HCT116 (cell line): ENCODE measurements around the gene MAP3K20. TPM values are rescaled to one million over a fixed set of nuclear protein-coding genes. Genes with fewer than 3 reads are reported as not detected.

Experiments
- ATAC-seq: fragments of 200-7000 bp; cut with Tn5 transposase; 2 replicates; pipeline ENCODE4 v1.9.1; 2020; ENCODE audit warnings: mild to moderate bottlenecking, moderate library complexity
- BruUV-seq: library from RNA; stranded (reverse); fragments of 400-500 nt; replicated peaks from 2 replicates; lab custom pipeline; 2021; lab: Mats Ljungman, UMichigan
- CTCF ChIA-PET: fragments of 300-600 bp; sonication (Branson Sonifier 250); formaldehyde crosslinking; loops from one replicate; lab custom pipeline; 2021; ENCODE audit warnings: antibody characterized with exemption; lab: Charles Lee
- POLR2A ChIA-PET: fragments of 300-600, 350-600 bp; sonication (Branson Sonifier 250); formaldehyde crosslinking; loops from one replicate; lab custom pipeline; 2021; ENCODE audit warnings: antibody characterized with exemption; lab: Charles Lee
- RAD21 ChIA-PET, 2 experiments: fragments of 300-600 bp; sonication (Branson Sonifier 250); formaldehyde crosslinking; loops; one replicate each; lab custom pipeline; 2023; ENCODE audit warnings: low total read pairs in 2 of 2; ENCODE audit not compliant: uncharacterized antibody in 2 of 2, unreplicated experiment in 2 of 2, low non-redundant PET in 1 of 2; lab: Charles Lee
- DNase-seq: peaks from one replicate; pipeline ENCODE4 v3.0.0-alpha.2; 2010; ENCODE audit warnings: low read depth, low spot score
- H2AFZ ChIP-seq: fragments of 200-600 bp; shearing (Covaris generic), sonication (generic); 2 replicates; pipeline ENCODE4 v1.6.1; 2017; ENCODE audit warnings: low read depth, mixed run types, mixed read lengths, antibody characterized with exemption, low read length; ENCODE audit not compliant: poor library complexity, severe bottlenecking
- H3K27ac ChIP-seq: 2 replicates; pipeline ENCODE4 v1.5.1; 2012; ENCODE audit warnings: low read depth, low read length
- H3K27me3 ChIP-seq: fragments of 200-600 bp; sonication (generic); 2 replicates; pipeline ENCODE4 v1.6.1; 2016; ENCODE audit warnings: mixed run types, low read length, mixed read lengths; ENCODE audit not compliant: insufficient read depth
- H3K36me3 ChIP-seq, 2 experiments: fragments of 200-500 bp in 1 of 2; fragments of 200-600 bp in 1 of 2; sonication (Bioruptor generic) in 1 of 2; sonication (generic) in 1 of 2; 2 replicates each; pipeline versions ENCODE4 v1.5.1 to v1.6.1; 2014 to 2016; ENCODE audit warnings: low read length in 2 of 2, inconsistent platforms in 1 of 2, mixed read lengths in 1 of 2, mixed run types in 1 of 2; ENCODE audit not compliant: insufficient read depth in 2 of 2, control insufficient read depth in 1 of 2
- H3K4me1 ChIP-seq, 2 experiments: fragments of 200-600 bp in 1 of 2; sonication (generic) in 1 of 2; 2 replicates each; pipeline versions ENCODE4 v1.5.1 to v1.6.1; 2012 to 2017; ENCODE audit warnings: low read length in 2 of 2, inconsistent platforms in 1 of 2, mild to moderate bottlenecking in 1 of 2, mixed read lengths in 1 of 2, mixed run types in 1 of 2, moderate library complexity in 1 of 2; ENCODE audit not compliant: insufficient read depth in 2 of 2, control insufficient read depth in 1 of 2
- H3K4me2 ChIP-seq: fragments of 200-600 bp; sonication (generic); 2 replicates; pipeline ENCODE4 v1.6.1; 2017; ENCODE audit warnings: mixed run types, low read length, mixed read lengths
- H3K4me3 ChIP-seq, 2 experiments: fragments of 200-600 bp in 1 of 2; sonication (generic) in 1 of 2; replicated peaks in 1 of 2; 2 replicates each; pipeline ENCODE4 v1.5.1; 2011 to 2016; ENCODE audit warnings: low read length in 2 of 2, control low read depth in 1 of 2, low read depth in 1 of 2, mild to moderate bottlenecking in 1 of 2, mixed read lengths in 1 of 2, mixed run types in 1 of 2
- H3K79me2 ChIP-seq: fragments of 200-600 bp; sonication (generic); 2 replicates; pipeline ENCODE4 v1.6.1; 2017; ENCODE audit warnings: mild to moderate bottlenecking, mixed run types, low read length, moderate library complexity, mixed read lengths; ENCODE audit not compliant: insufficient read depth
- H3K9ac ChIP-seq: fragments of 200-600 bp; sonication (generic); 2 replicates; pipeline ENCODE4 v1.6.1; 2016; ENCODE audit warnings: low read length, mixed read lengths
- H3K9me2 ChIP-seq: fragments of 200-600 bp; sonication (generic), shearing (Covaris generic); 2 replicates; pipeline ENCODE4 v1.6.1; 2017; ENCODE audit warnings: mixed run types, mild to moderate bottlenecking, moderate library complexity; ENCODE audit not compliant: insufficient read depth
- H3K9me3 ChIP-seq, 2 experiments: fragments of 200-500 bp in 1 of 2; fragments of 200-600 bp in 1 of 2; sonication (Bioruptor generic) in 1 of 2; sonication (generic) in 1 of 2; 2 replicates each; pipeline ENCODE4 v1.6.1; 2014 to 2017; ENCODE audit warnings: low read length in 2 of 2, mixed read lengths in 2 of 2, inconsistent platforms in 1 of 2, low read depth in 1 of 2, mild to moderate bottlenecking in 1 of 2, mixed run types in 1 of 2, moderate library complexity in 1 of 2; ENCODE audit not compliant: control insufficient read depth in 1 of 2, insufficient read depth in 1 of 2
- H4K20me1 ChIP-seq: fragments of 200-600 bp; sonication (generic), shearing (Covaris generic); 2 replicates; pipeline ENCODE4 v1.6.1; 2017; ENCODE audit warnings: mixed run types, mild to moderate bottlenecking, moderate library complexity; ENCODE audit not compliant: insufficient read depth
- ATF3 ChIP-seq: IDR thresholded peaks from 2 replicates; pipeline ENCODE4 v1.6.1; 2012
- CBX3 ChIP-seq: IDR thresholded peaks from 2 replicates; pipeline ENCODE4 v1.6.1; 2012; ENCODE audit warnings: low read depth
- CEBPB ChIP-seq: IDR thresholded peaks from 2 replicates; pipeline ENCODE4 v1.6.1; 2012; ENCODE audit warnings: low read depth
- ELF1 ChIP-seq: IDR thresholded peaks from 2 replicates; pipeline ENCODE4 v1.6.1; 2012; ENCODE audit warnings: low read depth, borderline replicate concordance
- FOSL1 ChIP-seq: IDR thresholded peaks from 2 replicates; pipeline ENCODE4 v1.6.1; 2012; ENCODE audit warnings: low read depth
- JUND ChIP-seq: IDR thresholded peaks from 2 replicates; pipeline ENCODE4 v1.6.1; 2012
- MAX ChIP-seq: IDR thresholded peaks from 2 replicates; pipeline ENCODE4 v1.6.1; 2012
- REST ChIP-seq: IDR thresholded peaks from 2 replicates; pipeline ENCODE4 v1.6.1; 2012; ENCODE audit warnings: low read depth
- SP1 ChIP-seq: IDR thresholded peaks from 2 replicates; pipeline ENCODE4 v1.6.1; 2012; ENCODE audit warnings: low read depth
- YY1 ChIP-seq: IDR thresholded peaks from 2 replicates; pipeline ENCODE4 v1.6.1; 2011; ENCODE audit warnings: low read length, low read depth, moderate library complexity, mild to moderate bottlenecking; ENCODE audit not compliant: insufficient replicate concordance; ENCODE audit errors: extremely low read depth
- ZBTB33 ChIP-seq: IDR thresholded peaks from 2 replicates; pipeline ENCODE4 v1.6.1; 2011; ENCODE audit warnings: mild to moderate bottlenecking, low read length, moderate library complexity; ENCODE audit not compliant: insufficient replicate concordance; ENCODE audit errors: extremely low read depth
- ZFX ChIP-seq: fragments of 450-650 bp; IDR thresholded peaks from 2 replicates; pipeline ENCODE4 v1.6.1; 2017
- intact Hi-C: fragments of 100-400 bp; cut with micrococcal nuclease; formaldehyde crosslinking; loops from 2 replicates; pipeline ENCODE4 v1.10.0; 2022
- total RNA-seq: library from RNA; stranded (reverse); gene quantifications from one replicate; pipeline ENCODE4 v1.2.1, GENCODE V29; 2021; ENCODE audit not compliant: unreplicated experiment

Gene MAP3K20
- total RNA-seq, 1 experiment from 2014 or later, result 40.0 TPM

- TF ChIP-seq ZBTB33 (no peak), ATF3 (no peak)
- TF ChIP-seq, all 23 proteins: peak for 0
These were observed 73.8 kb downstream of the MAP3K20 start (continued) for GRCh38 chr2:173149491-173149890.

- ATAC-seq, result no peak
- Histone ChIP-seq H3K9me2 (no peaks in the 10 kb centered on the region), H3K4me2 (no peak overlapping the region), H3K4me1 (peaks cover 3 to 52% of the 10 kb centered on the region in 2 experiments; a peak in 3 of 4 replicates), H3K9me3 (no peaks in the 10 kb centered on the region), H3K27me3 (no peaks in the 10 kb centered on the region), H3K36me3 (no peaks in the 10 kb centered on the region), H3K27ac (no peak overlapping the region), H3K4me3 (no peak overlapping the region), H3K9ac (no peak overlapping the region), H3K79me2 (peaks cover 9% of the 10 kb centered on the region), H4K20me1 (no peaks in the 10 kb centered on the region), H2AFZ (no peak overlapping the region)
- POLR2A ChIA-PET, result no interaction called here
- BruUV-seq, result no TSS peak
- RAD21 ChIA-PET, result no interaction called here
- intact Hi-C loops, result no loop called here
- DNase-seq, result no peak
- TF ChIP-seq JUND, result no peak
- TF ChIP-seq REST, result no peak
- TF ChIP-seq ELF1, result no peak
- TF ChIP-seq FOSL1, result no peak
- TF ChIP-seq CBX3, result no peak
- TF ChIP-seq ATF3, result no peak
- no peak for TF ChIP-seq SP1
- no peak for TF ChIP-seq YY1
- no peak for TF ChIP-seq MAX
- TF ChIP-seq CEBPB, result no peak
- TF ChIP-seq ZFX, result no peak
- CTCF ChIA-PET, result no interaction called here
These were observed 74.4 kb downstream of the MAP3K20 start for GRCh38 chr2:173150087-173150486.
